GM19468 (cell line): ENCODE data around the gene SLC25A24.
"Not testable (repeated sequence)": the region's sequence is repeated elsewhere in the genome, so short reads cannot be mapped to it uniquely, and the experiment has no call there.

Experiments
- ATAC-seq: cut with Tn5 transposase; IDR thresholded peaks from one replicate; pipeline ENCODE4 v1.9.1; 2021; ENCODE audit warnings: mild to moderate bottlenecking, moderate library complexity, moderate number of reproducible peaks; ENCODE audit not compliant: unreplicated experiment; ENCODE audit errors: extremely low read depth

SLC25A24 gene

GRCh38 chr1:108141621-108142020 lies 58.5 kb downstream of the SLC25A24 start:
- ATAC-seq: no peak

GRCh38 chr1:108140936-108141335 lies 59.2 kb downstream of the SLC25A24 start:
- ATAC-seq: no peak

GRCh38 chr1:108140177-108140576 lies 60.0 kb downstream of the SLC25A24 start:
- no peak for ATAC-seq

- ATAC-seq: not testable (repeated sequence)
These were observed 60.6 kb downstream of the SLC25A24 start for GRCh38 chr1:108139555-108139954.

- ATAC-seq: not testable (repeated sequence)
These were observed 67.0 kb downstream of the SLC25A24 start for GRCh38 chr1:108133148-108133547.

GRCh38 chr1:108132367-108132766 lies 67.8 kb downstream of the SLC25A24 start:
- ATAC-seq: not testable (repeated sequence)

- not testable (repeated sequence) for ATAC-seq
These were observed 68.9 kb downstream of the SLC25A24 start for GRCh38 chr1:108131281-108131680.

- ATAC-seq: no peak
These were observed 69.3 kb downstream of the SLC25A24 start for GRCh38 chr1:108130794-108131193.

GRCh38 chr1:108129999-108130398 lies 70.1 kb downstream of the SLC25A24 start:
- ATAC-seq: no peak

- ATAC-seq: peak; percentile 87
These were observed 74.6 kb downstream of the SLC25A24 start for GRCh38 chr1:108125312-108126138.

- ATAC-seq: no peak
These were observed 75.4 kb downstream of the SLC25A24 start for GRCh38 chr1:108124622-108125311.

GRCh38 chr1:108124023-108124422 lies 76.1 kb downstream of the SLC25A24 start:
- no peak for ATAC-seq

GRCh38 chr1:108121358-108122143 lies 78.6 kb downstream of the SLC25A24 start:
- ATAC-seq: no peak

GRCh38 chr1:108120163-108120562 lies 80.0 kb downstream of the SLC25A24 start:
- no peak for ATAC-seq

- ATAC-seq: no peak
These were observed 80.6 kb downstream of the SLC25A24 start for GRCh38 chr1:108119500-108119899.

- ATAC-seq: no peak
These were observed 81.9 kb downstream of the SLC25A24 start for GRCh38 chr1:108117945-108118902.

GRCh38 chr1:108117237-108117636 lies 82.9 kb downstream of the SLC25A24 start:
- no peak for ATAC-seq

- no peak for ATAC-seq
These were observed 86.0 kb downstream of the SLC25A24 start for GRCh38 chr1:108114033-108114599.

- no peak for ATAC-seq
These were observed 86.6 kb downstream of the SLC25A24 start for GRCh38 chr1:108113496-108113895.
